PC-3 (cell line): ENCODE results near the gene BMAL2.

ENCODE experiments used
- CTCF ChIP-seq: fragments of 300-600 bp; sonication (generic); conservative IDR thresholded peaks from 2 replicates; pipeline ENCODE4 v1.5.1; 2017; ENCODE audit warnings: antibody characterized with exemption, low read depth, mild to moderate bottlenecking, low read length
- EZH2 ChIP-seq: fragments of 300-600 bp; sonication (generic); IDR thresholded peaks from one replicate; pipeline ENCODE4 v1.6.1; 2017; ENCODE audit warnings: antibody characterized with exemption, mild to moderate bottlenecking, low read length; ENCODE audit not compliant: unreplicated experiment
- EZH2phosphoT487 ChIP-seq: fragments of 300-600 bp; sonication (generic); IDR thresholded peaks from 2 replicates; pipeline ENCODE4 v1.6.1; 2018; ENCODE audit warnings: mild to moderate bottlenecking, antibody characterized with exemption, low read length, borderline replicate concordance

- TF ChIP-seq CTCF, result no peak
- TF ChIP-seq EZH2, result no peak
- no peak for TF ChIP-seq EZH2phosphoT487
Observed at GRCh38 chr12:27319409-27319808, 13.2 kb upstream of the BMAL2 start.
